IPS-18a (cell line): Measurements from ENCODE around the gene IGBP1.
"Not testable (repeated sequence)": the region's sequence is repeated elsewhere in the genome, so short reads cannot be mapped to it uniquely, and the experiment has no call there.

Experiments
- H3K27ac ChIP-seq: one replicate; pipeline ENCODE4 v1.5.1; 2013; ENCODE audit warnings: low read length
- H3K27me3 ChIP-seq: one replicate; pipeline ENCODE4 v1.6.1; 2013; ENCODE audit warnings: mild to moderate bottlenecking, low read length; ENCODE audit not compliant: control insufficient read depth, insufficient read depth
- H3K36me3 ChIP-seq: one replicate; pipeline ENCODE4 v1.6.1; 2013; ENCODE audit warnings: low read depth, low read length; ENCODE audit not compliant: control insufficient read depth
- H3K4me1 ChIP-seq: one replicate; pipeline ENCODE4 v1.6.1; 2013; ENCODE audit warnings: low read depth, low read length; ENCODE audit not compliant: control insufficient read depth
- H3K4me3 ChIP-seq: one replicate; pipeline ENCODE4 v1.5.1; 2013; ENCODE audit warnings: low read length
- H3K9ac ChIP-seq: one replicate; pipeline ENCODE4 v1.6.1; 2013; ENCODE audit warnings: mild to moderate bottlenecking, low read length, moderate library complexity
- H3K9me3 ChIP-seq: one replicate; pipeline ENCODE4 v1.6.1; 2013; ENCODE audit warnings: low read depth, low read length; ENCODE audit not compliant: control insufficient read depth

The IGBP1 gene

DNA sequence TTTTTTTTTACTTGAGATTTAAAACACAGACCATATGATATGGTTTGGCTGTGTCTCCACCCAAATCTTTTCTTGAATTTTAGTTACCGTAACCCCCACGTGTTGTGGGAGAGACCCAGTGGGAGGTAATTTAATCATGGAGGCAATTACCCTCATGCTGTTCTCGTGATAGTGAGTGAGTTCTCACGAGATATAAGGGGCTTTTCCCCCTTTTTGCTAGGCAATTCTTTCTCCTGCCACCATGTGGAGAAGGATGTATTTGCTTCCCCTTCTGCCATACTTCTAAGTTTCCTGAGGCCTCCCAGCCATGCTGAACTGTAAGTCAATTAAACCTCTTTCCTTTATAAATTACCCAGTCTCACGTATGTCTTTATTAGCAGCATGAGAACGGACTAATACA lies 76.3 kb downstream of the IGBP1 start:
- H3K4me3 ChIP-seq, H3K27ac ChIP-seq, H3K36me3 ChIP-seq, H3K27me3 ChIP-seq, H3K9ac ChIP-seq, H3K4me1 ChIP-seq, H3K9me3 ChIP-seq: not testable (repeated sequence)
